Mammary epithelial cell (primary cell): ENCODE measurements around the gene ZNF679.

Source experiments
- EZH2 ChIP-seq: IDR thresholded peaks from 2 replicates; pipeline ENCODE4 v1.6.1; 2012; ENCODE audit warnings: low read length, inconsistent platforms, borderline replicate concordance
- TF ChIP-seq, protein P1 (sequence below), 2 donors: IDR thresholded peaks in 1 of 2; conservative IDR thresholded peaks in 1 of 2; 2 replicates each; pipeline ENCODE4 v1.5.1; 2011 to 2012; ENCODE audit warnings: inconsistent platforms in 2 of 2, low read length in 2 of 2, mild to moderate bottlenecking in 2 of 2, control low read depth in 1 of 2, low read depth in 1 of 2; ENCODE audit not compliant: insufficient read depth in 1 of 2; ENCODE audit errors: extremely low read depth in 1 of 2

DNA sequence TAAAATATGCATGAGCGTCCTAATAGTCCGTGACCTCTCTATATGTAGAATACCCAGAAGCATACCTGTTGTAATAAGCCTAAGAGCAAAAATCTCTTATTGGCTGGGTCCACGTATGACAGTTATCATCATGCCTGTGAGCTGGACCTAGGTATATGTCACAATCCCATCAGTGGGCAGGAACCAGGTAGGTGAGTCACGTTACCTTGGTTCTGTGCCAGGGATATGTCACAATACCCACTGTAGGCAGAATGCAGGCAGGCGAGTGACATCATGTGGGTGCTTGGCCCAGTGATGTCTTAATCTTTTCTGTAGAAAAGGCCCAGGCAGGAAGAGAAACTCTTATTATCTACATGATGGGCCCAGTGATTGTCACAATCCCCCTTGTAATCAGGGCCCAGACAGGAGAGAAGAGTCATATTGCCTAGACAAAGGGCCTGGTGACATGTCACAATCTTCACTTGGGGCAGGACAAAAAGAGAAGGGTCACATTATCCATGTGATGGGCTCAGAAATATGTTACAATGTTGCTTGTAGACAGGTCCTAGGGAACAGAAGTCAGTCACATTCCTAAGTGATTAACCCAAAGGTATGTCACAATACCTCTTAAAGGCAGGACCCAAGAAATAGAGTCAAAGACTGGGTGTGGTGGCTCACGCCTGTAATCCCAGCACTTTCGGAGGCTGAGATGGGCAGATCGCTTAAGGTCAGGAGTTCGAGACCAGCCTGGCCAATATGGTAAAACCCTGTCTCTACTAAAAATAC, 72.5 kb downstream of the ZNF679 start:
- TF ChIP-seq, protein P1, sequence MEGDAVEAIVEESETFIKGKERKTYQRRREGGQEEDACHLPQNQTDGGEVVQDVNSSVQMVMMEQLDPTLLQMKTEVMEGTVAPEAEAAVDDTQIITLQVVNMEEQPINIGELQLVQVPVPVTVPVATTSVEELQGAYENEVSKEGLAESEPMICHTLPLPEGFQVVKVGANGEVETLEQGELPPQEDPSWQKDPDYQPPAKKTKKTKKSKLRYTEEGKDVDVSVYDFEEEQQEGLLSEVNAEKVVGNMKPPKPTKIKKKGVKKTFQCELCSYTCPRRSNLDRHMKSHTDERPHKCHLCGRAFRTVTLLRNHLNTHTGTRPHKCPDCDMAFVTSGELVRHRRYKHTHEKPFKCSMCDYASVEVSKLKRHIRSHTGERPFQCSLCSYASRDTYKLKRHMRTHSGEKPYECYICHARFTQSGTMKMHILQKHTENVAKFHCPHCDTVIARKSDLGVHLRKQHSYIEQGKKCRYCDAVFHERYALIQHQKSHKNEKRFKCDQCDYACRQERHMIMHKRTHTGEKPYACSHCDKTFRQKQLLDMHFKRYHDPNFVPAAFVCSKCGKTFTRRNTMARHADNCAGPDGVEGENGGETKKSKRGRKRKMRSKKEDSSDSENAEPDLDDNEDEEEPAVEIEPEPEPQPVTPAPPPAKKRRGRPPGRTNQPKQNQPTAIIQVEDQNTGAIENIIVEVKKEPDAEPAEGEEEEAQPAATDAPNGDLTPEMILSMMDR (conservative IDR thresholded peaks at IDR 0.05 in 1 of 2, IDR thresholded peaks at IDR 0.05 in 1 of 2; ENCODE audit: extremely low read depth in 1 of 2, insufficient read depth in 1 of 2, low read depth in 1 of 2, low read length in 2 of 2) = no peak
- TF ChIP-seq EZH2 = no peak
